Upper lobe of left lung (tissue), 6 donors: ENCODE results near the gene ASIC2. TPM values are rescaled to one million over a fixed set of nuclear protein-coding genes. Genes with fewer than 3 reads are reported as not detected.

Source experiments
- ATAC-seq, 2 donors: fragments of 200-7000 bp; cut with Tn5 transposase; one replicate each; pipeline ENCODE4 v1.9.1; 2022; ENCODE audit warnings: mild to moderate bottlenecking in 2 of 2, moderate library complexity in 2 of 2; ENCODE audit not compliant: low FRiP score in 2 of 2
- DNase-seq, 2 donors: peaks; one replicate each; pipeline ENCODE4 v3.0.0-alpha.2; 2019 to 2020
- H3K27ac ChIP-seq, 4 donors: fragments of 200-600 bp; sonication (generic); one replicate each; pipeline ENCODE4 v1.5.1; 2016 to 2019
- H3K27me3 ChIP-seq, 4 donors: fragments of 200-600 bp; sonication (generic); one replicate each; pipeline ENCODE4 v1.5.1; 2017 to 2019
- H3K36me3 ChIP-seq, 4 donors: fragments of 200-600 bp; sonication (generic); one replicate each; pipeline ENCODE4 v1.5.1; 2016 to 2019
- H3K4me1 ChIP-seq, 4 donors: fragments of 200-600 bp; sonication (generic); one replicate each; pipeline ENCODE4 v1.5.1; 2018 to 2019
- H3K4me3 ChIP-seq, 4 donors: fragments of 200-600 bp; sonication (generic); one replicate each; pipeline ENCODE4 v1.5.1; 2017 to 2019; ENCODE audit warnings: mild to moderate bottlenecking in 2 of 4, moderate library complexity in 1 of 4
- H3K9me3 ChIP-seq, 4 donors: fragments of 200-600 bp; sonication (generic); one replicate each; pipeline ENCODE4 v1.5.1; 2018 to 2019
- CTCF ChIP-seq, 6 experiments: fragments of 450-650 bp in 4 of 6; fragments of 200-600 bp in 2 of 6; sonication (generic) in 2 of 6; IDR thresholded peaks; one replicate each; pipeline ENCODE4 v1.5.1; 2016 to 2019; ENCODE audit warnings: antibody characterized with exemption in 6 of 6
- EP300 ChIP-seq, 4 donors: sonication (generic); formaldehyde crosslinking; IDR thresholded peaks; one replicate each; pipeline ENCODE4 v1.5.1; 2017; ENCODE audit warnings: antibody characterized with exemption in 4 of 4, control low read depth in 2 of 4
- POLR2A ChIP-seq, 4 donors: fragments of 450-650 bp; IDR thresholded peaks; one replicate each; pipeline ENCODE4 v1.5.1; 2016 to 2017; ENCODE audit warnings: antibody characterized with exemption in 4 of 4, mild to moderate bottlenecking in 2 of 4
- POLR2AphosphoS5 ChIP-seq, 2 donors: sonication (generic); formaldehyde crosslinking; IDR thresholded peaks; one replicate each; pipeline ENCODE4 v1.5.1; 2017; ENCODE audit warnings: antibody characterized with exemption in 2 of 2
- WGBS, 2 donors: methylation state at CpG; one replicate each; pipeline ENCODE4 v1.1.5; 2017 to 2018; 5-methylcytosine and 5-hydroxymethylcytosine counted together
- total RNA-seq, 6 donors: library from RNA; depleted of rRNA in 4 of 6; stranded (reverse); fragments of >200 nt in 4 of 6; gene quantifications; one replicate each; pipeline versions ENCODE4 v1.1.0 to v1.2.1, GENCODE V29; 2016 to 2021
- donor health status: DM: no; HTN: no; CAD: no; lungs with moderate emphysema.
- donor health status: DM: no; HTN: yes; CAD: no; lungs with severe emphysema.

The ASIC2 gene
- total RNA-seq, 6 donors from 2014 or later = 0.17 TPM; not detected in 5

- ATAC-seq (peak in 1 of 2 donors; percentile 58), DNase-seq (no peak)
- WGBS, 2 donors = 64 to 65% methylated on average over 12 of the region's 12 CpGs
- Histone ChIP-seq H3K27me3 (no peaks in the 10 kb centered on the region), H3K27ac (no peak overlapping the region), H3K9me3 (no peaks in the 10 kb centered on the region), H3K36me3 (no peaks in the 10 kb centered on the region), H3K4me3 (no peak overlapping the region), H3K4me1 (no peaks in the 10 kb centered on the region)
- no peak for TF ChIP-seq EP300 (IDR thresholded peaks at IDR 0.05)
- TF ChIP-seq POLR2A (IDR thresholded peaks at IDR 0.05) = no peak
- TF ChIP-seq POLR2AphosphoS5 (IDR thresholded peaks at IDR 0.05) = no peak
- TF ChIP-seq CTCF (IDR thresholded peaks at IDR 0.05) = no peak
Measured at GRCh38 chr17:33218698-33219601, 74.1 kb downstream of the ASIC2 start.

GRCh38 chr17:33217891-33218290 lies 75.2 kb downstream of the ASIC2 start:
- DNase-seq (no peak), ATAC-seq (no peak)
- Histone ChIP-seq H3K9me3 (no peaks in the 10 kb centered on the region), H3K4me3 (no peak overlapping the region), H3K4me1 (no peaks in the 10 kb centered on the region), H3K27ac (no peak overlapping the region), H3K27me3 (no peaks in the 10 kb centered on the region), H3K36me3 (no peaks in the 10 kb centered on the region)
- no peak for TF ChIP-seq EP300 (IDR thresholded peaks at IDR 0.05)
- no peak for TF ChIP-seq POLR2AphosphoS5 (IDR thresholded peaks at IDR 0.05)
- no peak for TF ChIP-seq POLR2A (IDR thresholded peaks at IDR 0.05)
- TF ChIP-seq CTCF (IDR thresholded peaks at IDR 0.05) = no peak
- 74 to 76% methylated on average over 8 to 9 of the region's 9 CpGs for WGBS, 2 donors

- no peak for ATAC-seq
- DNase-seq = no peak
- no peaks in the 10 kb centered on the region for H3K27me3 ChIP-seq
- H3K4me3 ChIP-seq = no peak overlapping the region
- H3K4me1 ChIP-seq = no peaks in the 10 kb centered on the region
- no peaks in the 10 kb centered on the region for H3K9me3 ChIP-seq
- WGBS, 2 donors = 67 to 74% methylated on average over 2 of the region's 2 CpGs
- H3K27ac ChIP-seq = no peak overlapping the region
- TF ChIP-seq POLR2A (IDR thresholded peaks at IDR 0.05) (no peak), POLR2AphosphoS5 (IDR thresholded peaks at IDR 0.05) (no peak), CTCF (IDR thresholded peaks at IDR 0.05) (no peak), EP300 (IDR thresholded peaks at IDR 0.05) (no peak)
- no peaks in the 10 kb centered on the region for H3K36me3 ChIP-seq
Measured at GRCh38 chr17:33214996-33215395, 78.1 kb downstream of the ASIC2 start.

- DNase-seq = no peak
- TF ChIP-seq EP300 (IDR thresholded peaks at IDR 0.05) = no peak
- no peak for TF ChIP-seq POLR2AphosphoS5 (IDR thresholded peaks at IDR 0.05)
- TF ChIP-seq CTCF (IDR thresholded peaks at IDR 0.05) = no peak
- no peak for TF ChIP-seq POLR2A (IDR thresholded peaks at IDR 0.05)
- Histone ChIP-seq H3K36me3 (no peaks in the 10 kb centered on the region), H3K27ac (no peak overlapping the region), H3K4me1 (no peaks in the 10 kb centered on the region), H3K27me3 (no peaks in the 10 kb centered on the region), H3K4me3 (no peak overlapping the region), H3K9me3 (no peaks in the 10 kb centered on the region)
- 64 to 89% methylated on average over 2 of the region's 2 CpGs for WGBS, 2 donors
- no peak for ATAC-seq
Measured at GRCh38 chr17:33210285-33210684, 82.8 kb downstream of the ASIC2 start.

GRCh38 chr17:33209671-33210070 lies 83.4 kb downstream of the ASIC2 start:
- no peaks in the 10 kb centered on the region for H3K9me3 ChIP-seq
- no peak overlapping the region for H3K27ac ChIP-seq
- H3K36me3 ChIP-seq = no peaks in the 10 kb centered on the region
- no peaks in the 10 kb centered on the region for H3K4me1 ChIP-seq
- ATAC-seq (no peak), DNase-seq (no peak)
- WGBS, 2 donors = 13 to 50% methylated on average over 2 of the region's 2 CpGs
- no peaks in the 10 kb centered on the region for H3K27me3 ChIP-seq
- no peak overlapping the region for H3K4me3 ChIP-seq
- TF ChIP-seq CTCF (IDR thresholded peaks at IDR 0.05) (no peak), EP300 (IDR thresholded peaks at IDR 0.05) (no peak), POLR2AphosphoS5 (IDR thresholded peaks at IDR 0.05) (no peak), POLR2A (IDR thresholded peaks at IDR 0.05) (no peak)
